ENCODE results near the gene AAR2.

Gene AAR2

DNA sequence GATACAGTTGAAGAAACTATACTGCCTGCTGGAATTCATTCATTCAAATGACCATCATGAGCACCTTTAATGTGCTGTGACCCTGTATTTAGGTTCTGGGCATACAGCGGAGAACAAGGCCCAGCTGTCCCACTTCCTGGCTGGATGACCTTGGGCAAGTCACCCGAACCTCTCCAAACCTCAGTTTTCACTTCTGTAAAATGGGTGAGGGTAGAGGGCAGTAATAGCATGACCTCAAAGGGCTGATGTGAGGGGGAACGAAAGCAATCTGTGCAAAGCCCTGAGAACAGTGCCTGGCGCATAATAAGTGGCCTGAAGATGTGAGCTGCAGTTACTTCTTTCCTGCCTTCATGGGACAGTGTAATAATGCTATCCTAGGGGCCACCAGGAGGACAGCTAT is 20.5 kb upstream of the AAR2 start:
- no peak overlapping the region for H3K27ac ChIP-seq (replicated peaks)
- TF ChIP-seq, protein P1, sequence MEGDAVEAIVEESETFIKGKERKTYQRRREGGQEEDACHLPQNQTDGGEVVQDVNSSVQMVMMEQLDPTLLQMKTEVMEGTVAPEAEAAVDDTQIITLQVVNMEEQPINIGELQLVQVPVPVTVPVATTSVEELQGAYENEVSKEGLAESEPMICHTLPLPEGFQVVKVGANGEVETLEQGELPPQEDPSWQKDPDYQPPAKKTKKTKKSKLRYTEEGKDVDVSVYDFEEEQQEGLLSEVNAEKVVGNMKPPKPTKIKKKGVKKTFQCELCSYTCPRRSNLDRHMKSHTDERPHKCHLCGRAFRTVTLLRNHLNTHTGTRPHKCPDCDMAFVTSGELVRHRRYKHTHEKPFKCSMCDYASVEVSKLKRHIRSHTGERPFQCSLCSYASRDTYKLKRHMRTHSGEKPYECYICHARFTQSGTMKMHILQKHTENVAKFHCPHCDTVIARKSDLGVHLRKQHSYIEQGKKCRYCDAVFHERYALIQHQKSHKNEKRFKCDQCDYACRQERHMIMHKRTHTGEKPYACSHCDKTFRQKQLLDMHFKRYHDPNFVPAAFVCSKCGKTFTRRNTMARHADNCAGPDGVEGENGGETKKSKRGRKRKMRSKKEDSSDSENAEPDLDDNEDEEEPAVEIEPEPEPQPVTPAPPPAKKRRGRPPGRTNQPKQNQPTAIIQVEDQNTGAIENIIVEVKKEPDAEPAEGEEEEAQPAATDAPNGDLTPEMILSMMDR (IDR thresholded peaks at IDR 0.05; ENCODE audit: insufficient read depth, low read length), result no peak
- TF ChIP-seq GABPA (IDR thresholded peaks at IDR 0.05; ENCODE audit: low read depth) (no peak), SPI1 (IDR thresholded peaks at IDR 0.05; ENCODE audit: borderline replicate concordance, low read depth) (no peak), POLR2AphosphoS5 (IDR thresholded peaks at IDR 0.05; ENCODE audit: low read depth) (no peak)
- TF ChIP-seq, protein P2, sequence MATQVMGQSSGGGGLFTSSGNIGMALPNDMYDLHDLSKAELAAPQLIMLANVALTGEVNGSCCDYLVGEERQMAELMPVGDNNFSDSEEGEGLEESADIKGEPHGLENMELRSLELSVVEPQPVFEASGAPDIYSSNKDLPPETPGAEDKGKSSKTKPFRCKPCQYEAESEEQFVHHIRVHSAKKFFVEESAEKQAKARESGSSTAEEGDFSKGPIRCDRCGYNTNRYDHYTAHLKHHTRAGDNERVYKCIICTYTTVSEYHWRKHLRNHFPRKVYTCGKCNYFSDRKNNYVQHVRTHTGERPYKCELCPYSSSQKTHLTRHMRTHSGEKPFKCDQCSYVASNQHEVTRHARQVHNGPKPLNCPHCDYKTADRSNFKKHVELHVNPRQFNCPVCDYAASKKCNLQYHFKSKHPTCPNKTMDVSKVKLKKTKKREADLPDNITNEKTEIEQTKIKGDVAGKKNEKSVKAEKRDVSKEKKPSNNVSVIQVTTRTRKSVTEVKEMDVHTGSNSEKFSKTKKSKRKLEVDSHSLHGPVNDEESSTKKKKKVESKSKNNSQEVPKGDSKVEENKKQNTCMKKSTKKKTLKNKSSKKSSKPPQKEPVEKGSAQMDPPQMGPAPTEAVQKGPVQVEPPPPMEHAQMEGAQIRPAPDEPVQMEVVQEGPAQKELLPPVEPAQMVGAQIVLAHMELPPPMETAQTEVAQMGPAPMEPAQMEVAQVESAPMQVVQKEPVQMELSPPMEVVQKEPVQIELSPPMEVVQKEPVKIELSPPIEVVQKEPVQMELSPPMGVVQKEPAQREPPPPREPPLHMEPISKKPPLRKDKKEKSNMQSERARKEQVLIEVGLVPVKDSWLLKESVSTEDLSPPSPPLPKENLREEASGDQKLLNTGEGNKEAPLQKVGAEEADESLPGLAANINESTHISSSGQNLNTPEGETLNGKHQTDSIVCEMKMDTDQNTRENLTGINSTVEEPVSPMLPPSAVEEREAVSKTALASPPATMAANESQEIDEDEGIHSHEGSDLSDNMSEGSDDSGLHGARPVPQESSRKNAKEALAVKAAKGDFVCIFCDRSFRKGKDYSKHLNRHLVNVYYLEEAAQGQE (IDR thresholded peaks at IDR 0.05; ENCODE audit: insufficient replicate concordance, low read depth), result no peak
- no peak for DNase-seq (ENCODE audit: low read depth in 1 of 2, low spot score in 1 of 2)
- H3K27me3 ChIP-seq (ENCODE audit: insufficient read depth, poor library complexity, severe bottlenecking), result no peaks in the 10 kb centered on the region
- no peak overlapping the region for H3K4me3 ChIP-seq (replicated peaks; ENCODE audit: insufficient read depth, low read length)

DNA sequence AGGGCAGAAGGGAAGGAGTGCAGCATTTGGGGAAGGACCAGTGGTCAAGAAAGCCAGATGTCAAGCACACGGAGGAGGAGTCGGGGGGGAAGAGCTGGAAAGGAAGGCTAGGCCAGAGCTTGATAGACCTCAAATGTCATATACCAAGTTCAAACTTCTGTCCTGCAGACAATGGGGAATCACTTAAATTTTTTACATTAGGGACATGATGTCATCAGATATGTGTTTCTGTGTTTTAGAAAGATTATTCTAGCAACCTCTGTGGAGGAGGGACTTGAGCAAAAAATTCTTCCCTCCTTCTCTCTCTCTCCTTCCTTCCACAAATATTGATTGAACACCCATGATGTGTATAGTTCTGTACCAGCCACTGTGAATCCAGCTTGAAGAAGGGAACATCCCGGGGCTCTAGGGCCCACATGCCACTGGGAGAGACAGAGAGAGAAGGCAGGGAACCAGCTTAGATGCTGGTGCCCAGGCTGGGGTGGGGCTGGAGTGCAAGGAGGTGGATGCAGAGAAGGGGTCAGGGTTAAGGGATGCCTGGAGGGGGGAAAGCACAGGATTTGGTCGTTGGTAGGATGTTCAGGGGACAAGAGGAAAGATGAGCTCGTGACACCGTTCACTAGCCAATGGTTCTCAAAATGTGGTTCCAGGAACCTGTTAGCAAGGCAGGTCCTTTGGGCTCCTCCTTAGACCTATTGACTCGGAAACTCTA is 19.8 kb upstream of the AAR2 start:
- Histone ChIP-seq H3K27ac (replicated peaks) (no peak overlapping the region), H3K27me3 (ENCODE audit: insufficient read depth, poor library complexity, severe bottlenecking) (no peaks in the 10 kb centered on the region), H3K4me3 (replicated peaks; ENCODE audit: insufficient read depth, low read length) (no peak overlapping the region)
- DNase-seq (ENCODE audit: low read depth in 1 of 2, low spot score in 1 of 2), result no peak
- TF ChIP-seq, protein P1 (IDR thresholded peaks at IDR 0.05; ENCODE audit: insufficient read depth, low read length), result no peak
- no peak for TF ChIP-seq SPI1 (IDR thresholded peaks at IDR 0.05; ENCODE audit: borderline replicate concordance, low read depth)
- no peak for TF ChIP-seq GABPA (IDR thresholded peaks at IDR 0.05; ENCODE audit: low read depth)
- no peak for TF ChIP-seq POLR2AphosphoS5 (IDR thresholded peaks at IDR 0.05; ENCODE audit: low read depth)
- TF ChIP-seq, protein P2 (IDR thresholded peaks at IDR 0.05; ENCODE audit: insufficient replicate concordance, low read depth), result no peak

DNA sequence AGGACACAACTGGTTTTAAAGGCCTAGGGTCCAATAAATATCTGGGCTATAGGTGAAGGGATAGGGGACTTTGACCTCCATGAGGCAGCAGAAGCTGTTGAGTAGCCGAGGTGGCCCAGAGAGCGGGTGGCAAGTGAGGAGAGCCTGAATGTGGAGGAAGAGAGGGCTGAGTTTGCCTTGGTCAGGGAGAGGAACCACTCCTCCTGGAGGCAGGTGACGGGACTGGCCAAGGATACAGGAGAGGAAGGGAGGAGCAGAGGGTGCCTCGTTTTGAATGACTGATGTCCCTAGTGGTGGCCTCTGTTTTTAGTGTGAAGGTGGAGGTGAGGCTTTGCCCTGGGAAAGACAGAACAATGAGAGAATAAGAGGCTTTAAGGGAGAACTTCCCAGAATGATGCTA is 19.1 kb upstream of the AAR2 start:
- no peak for DNase-seq (ENCODE audit: low read depth in 1 of 2, low spot score in 1 of 2)
- Histone ChIP-seq H3K4me3 (replicated peaks; ENCODE audit: insufficient read depth, low read length) (no peak overlapping the region), H3K27ac (replicated peaks) (no peak overlapping the region), H3K27me3 (ENCODE audit: insufficient read depth, poor library complexity, severe bottlenecking) (no peaks in the 10 kb centered on the region)
- TF ChIP-seq, protein P1 (IDR thresholded peaks at IDR 0.05; ENCODE audit: insufficient read depth, low read length), result no peak
- TF ChIP-seq GABPA (IDR thresholded peaks at IDR 0.05; ENCODE audit: low read depth) (no peak), POLR2AphosphoS5 (IDR thresholded peaks at IDR 0.05; ENCODE audit: low read depth) (no peak), SPI1 (IDR thresholded peaks at IDR 0.05; ENCODE audit: borderline replicate concordance, low read depth) (no peak)
- TF ChIP-seq, protein P2 (IDR thresholded peaks at IDR 0.05; ENCODE audit: insufficient replicate concordance, low read depth), result no peak
